ENCODE data around the gene DPYD.

- TF ChIP-seq POLR2A (IDR thresholded peaks at IDR 0.05; ENCODE audit: low read depth, low read length): no peak
- no peak for TF ChIP-seq TAF1 (IDR thresholded peaks at IDR 0.05; ENCODE audit: low read depth, low read length)
- TF ChIP-seq POLR2AphosphoS5 (IDR thresholded peaks at IDR 0.05; ENCODE audit: low read depth, low read length): no peak
- TF ChIP-seq PAX5 (IDR thresholded peaks at IDR 0.05; ENCODE audit: insufficient read depth, low read length, severe bottlenecking): no peak
- TF ChIP-seq SPI1 (IDR thresholded peaks at IDR 0.05; ENCODE audit: low read depth, low read length): no peak
These were observed 438.8 kb downstream of the DPYD start for GRCh38 chr1:97482022-97482421.
